Esophagus muscularis mucosa (tissue), 3 donors: Measurements from ENCODE around the gene USP48.

Experiments used
- POLR2A ChIP-seq: fragments of 450-650 bp; IDR thresholded peaks from one replicate; pipeline ENCODE4 v1.6.1; 2017; ENCODE audit warnings: antibody characterized with exemption, moderate library complexity, mild to moderate bottlenecking, low read depth
- TF ChIP-seq, protein P1 (sequence below), 3 experiments: fragments of 200-600 bp in 2 of 3; fragments of 450-650 bp in 1 of 3; sonication (generic) in 2 of 3; IDR thresholded peaks; one replicate each; pipeline ENCODE4 v1.5.1; 2017 to 2019; ENCODE audit warnings: antibody characterized with exemption in 3 of 3, mild to moderate bottlenecking in 2 of 3, moderate library complexity in 1 of 3

DNA sequence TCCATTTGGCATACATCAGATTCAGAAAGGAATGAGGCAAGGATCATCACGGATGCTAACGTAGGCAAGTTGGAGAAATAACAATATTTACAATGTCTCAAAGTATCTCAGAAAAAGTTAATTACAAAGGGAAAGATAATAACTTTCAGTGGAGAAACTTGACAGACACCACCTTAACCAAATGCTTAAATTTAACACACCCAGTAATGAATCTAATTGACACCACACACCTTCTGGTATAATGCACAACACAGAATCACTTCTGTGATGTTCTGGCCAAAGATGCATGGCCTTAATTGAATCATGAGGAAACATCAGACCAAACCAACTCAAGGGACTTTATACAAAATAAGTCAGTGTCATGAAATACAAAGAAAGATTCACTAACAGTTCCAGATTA is 23.1 kb downstream of the USP48 start:
- no peak for TF ChIP-seq POLR2A
- TF ChIP-seq, protein P1, sequence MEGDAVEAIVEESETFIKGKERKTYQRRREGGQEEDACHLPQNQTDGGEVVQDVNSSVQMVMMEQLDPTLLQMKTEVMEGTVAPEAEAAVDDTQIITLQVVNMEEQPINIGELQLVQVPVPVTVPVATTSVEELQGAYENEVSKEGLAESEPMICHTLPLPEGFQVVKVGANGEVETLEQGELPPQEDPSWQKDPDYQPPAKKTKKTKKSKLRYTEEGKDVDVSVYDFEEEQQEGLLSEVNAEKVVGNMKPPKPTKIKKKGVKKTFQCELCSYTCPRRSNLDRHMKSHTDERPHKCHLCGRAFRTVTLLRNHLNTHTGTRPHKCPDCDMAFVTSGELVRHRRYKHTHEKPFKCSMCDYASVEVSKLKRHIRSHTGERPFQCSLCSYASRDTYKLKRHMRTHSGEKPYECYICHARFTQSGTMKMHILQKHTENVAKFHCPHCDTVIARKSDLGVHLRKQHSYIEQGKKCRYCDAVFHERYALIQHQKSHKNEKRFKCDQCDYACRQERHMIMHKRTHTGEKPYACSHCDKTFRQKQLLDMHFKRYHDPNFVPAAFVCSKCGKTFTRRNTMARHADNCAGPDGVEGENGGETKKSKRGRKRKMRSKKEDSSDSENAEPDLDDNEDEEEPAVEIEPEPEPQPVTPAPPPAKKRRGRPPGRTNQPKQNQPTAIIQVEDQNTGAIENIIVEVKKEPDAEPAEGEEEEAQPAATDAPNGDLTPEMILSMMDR (IDR thresholded peaks at IDR 0.05): no peak
